Eye (tissue), 1 donor: ENCODE measurements around the gene RNU6-9.

Source experiments
- DNase-seq: peaks from one replicate; pipeline ENCODE4 v3.0.0-alpha.2; 2015

RNU6-9 gene

DNA sequence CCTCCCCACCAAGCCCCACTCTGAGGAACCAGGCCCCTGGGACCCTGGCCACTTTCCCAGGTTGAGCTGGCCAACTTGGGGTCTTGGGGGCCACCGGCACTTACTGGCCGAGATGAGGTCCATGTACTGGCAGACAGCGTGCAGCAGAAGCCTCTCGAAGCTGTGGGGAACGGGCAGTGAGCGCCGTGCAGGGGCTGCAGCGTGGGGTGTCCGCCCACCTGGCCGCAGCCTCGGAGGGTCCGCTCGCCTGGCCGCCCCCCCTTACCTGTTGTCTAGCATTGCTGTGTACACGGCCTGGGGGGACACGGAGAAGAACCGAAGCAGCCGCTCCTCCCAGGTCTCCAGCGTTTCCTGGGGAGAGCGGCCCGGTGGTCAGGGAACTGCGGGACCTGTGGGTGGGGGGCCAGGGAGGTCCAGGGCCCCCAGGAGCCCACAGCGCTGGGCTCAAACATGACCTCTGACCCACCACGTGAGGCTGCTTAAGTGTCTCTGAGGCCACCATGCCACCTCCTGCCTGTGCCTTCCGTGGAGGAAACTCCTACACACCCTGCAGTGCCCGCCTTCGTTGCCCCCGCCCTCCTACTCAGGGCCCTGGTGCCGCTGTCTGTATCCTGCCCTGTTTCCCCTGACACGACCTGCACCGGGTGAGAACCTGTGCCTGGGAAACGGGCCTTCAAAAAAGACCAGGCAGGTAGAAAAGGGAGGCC, 6.2 kb downstream of the RNU6-9 start:
- DNase-seq: no peak

- DNase-seq: no peak
Observed at GRCh38 chr19:900043-900301, 6.7 kb downstream of the RNU6-9 start.

DNA sequence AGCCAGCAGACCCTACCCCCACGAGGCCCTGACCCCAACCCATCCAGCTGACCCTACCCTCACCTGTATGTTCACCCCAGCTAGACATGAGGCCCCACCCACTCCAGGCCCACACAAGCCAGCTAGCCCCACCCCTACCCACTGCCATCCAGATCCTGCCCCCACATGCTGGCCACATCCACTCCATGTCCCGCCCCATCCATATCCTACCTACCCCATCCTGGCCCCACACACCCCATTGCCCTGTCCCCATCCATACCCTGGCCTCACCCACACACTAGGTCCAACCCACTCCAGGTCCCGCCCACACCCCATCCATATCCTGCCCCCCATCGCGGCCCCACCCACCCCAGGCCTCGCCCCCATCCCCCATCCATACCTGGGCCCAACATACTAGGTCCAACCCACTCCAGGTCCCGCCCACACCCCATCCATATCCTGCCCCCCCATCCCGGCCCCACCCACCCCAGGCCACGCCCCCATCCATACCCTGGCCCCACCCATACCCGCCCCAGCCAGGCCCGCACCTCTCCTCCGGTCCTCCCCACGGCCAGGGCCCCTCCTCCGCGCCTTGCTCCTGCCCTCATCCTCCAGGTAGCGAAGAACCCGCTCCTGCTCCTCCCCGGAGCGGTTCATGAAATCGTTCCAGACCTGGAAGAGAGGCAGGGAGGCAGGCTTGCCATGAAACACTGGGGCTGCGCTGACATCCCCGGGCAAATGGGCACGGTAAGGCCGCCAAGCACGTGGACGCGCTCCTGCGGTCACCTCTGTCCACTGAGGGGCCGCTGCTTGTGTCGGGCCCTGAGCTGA, 7.2 kb downstream of the RNU6-9 start:
- no peak for DNase-seq

GRCh38 chr19:901216-902092, 8.2 kb downstream of the RNU6-9 start:
- no peak for DNase-seq

- DNase-seq: no peak
Observed at GRCh38 chr19:902093-902370, 8.7 kb downstream of the RNU6-9 start.

GRCh38 chr19:902446-903226, 9.4 kb downstream of the RNU6-9 start:
- DNase-seq: no peak

- DNase-seq: peak; percentile 79
Observed at GRCh38 chr19:903266-903797, 10.0 kb downstream of the RNU6-9 start.

DNA sequence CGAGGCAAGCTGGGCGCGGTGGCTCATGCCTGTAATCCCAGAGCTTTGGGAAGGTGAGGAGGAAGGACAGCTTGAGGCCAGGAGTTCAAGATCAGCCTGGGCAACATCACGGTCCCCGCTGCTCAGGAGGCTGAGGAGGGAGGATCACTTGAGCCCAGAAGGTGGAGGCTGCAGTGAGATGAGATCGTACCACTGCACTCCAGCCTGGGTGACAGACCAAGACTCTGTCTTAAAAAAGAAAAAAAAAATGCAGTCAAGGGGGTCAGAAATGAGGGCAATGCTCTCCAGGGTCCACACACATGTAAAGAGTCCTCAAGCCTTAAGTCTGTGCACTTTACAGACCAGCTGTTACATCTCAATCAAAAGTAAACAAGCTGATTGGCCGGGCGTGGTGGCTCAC, 11.3 kb downstream of the RNU6-9 start:
- no peak for DNase-seq

- DNase-seq: no peak
Observed at GRCh38 chr19:906480-906879, 13.2 kb downstream of the RNU6-9 start.

- DNase-seq: no peak
Observed at GRCh38 chr19:907183-907853, 14.0 kb downstream of the RNU6-9 start.

- DNase-seq: no peak
Observed at GRCh38 chr19:911197-912033, 18.1 kb downstream of the RNU6-9 start.

DNA sequence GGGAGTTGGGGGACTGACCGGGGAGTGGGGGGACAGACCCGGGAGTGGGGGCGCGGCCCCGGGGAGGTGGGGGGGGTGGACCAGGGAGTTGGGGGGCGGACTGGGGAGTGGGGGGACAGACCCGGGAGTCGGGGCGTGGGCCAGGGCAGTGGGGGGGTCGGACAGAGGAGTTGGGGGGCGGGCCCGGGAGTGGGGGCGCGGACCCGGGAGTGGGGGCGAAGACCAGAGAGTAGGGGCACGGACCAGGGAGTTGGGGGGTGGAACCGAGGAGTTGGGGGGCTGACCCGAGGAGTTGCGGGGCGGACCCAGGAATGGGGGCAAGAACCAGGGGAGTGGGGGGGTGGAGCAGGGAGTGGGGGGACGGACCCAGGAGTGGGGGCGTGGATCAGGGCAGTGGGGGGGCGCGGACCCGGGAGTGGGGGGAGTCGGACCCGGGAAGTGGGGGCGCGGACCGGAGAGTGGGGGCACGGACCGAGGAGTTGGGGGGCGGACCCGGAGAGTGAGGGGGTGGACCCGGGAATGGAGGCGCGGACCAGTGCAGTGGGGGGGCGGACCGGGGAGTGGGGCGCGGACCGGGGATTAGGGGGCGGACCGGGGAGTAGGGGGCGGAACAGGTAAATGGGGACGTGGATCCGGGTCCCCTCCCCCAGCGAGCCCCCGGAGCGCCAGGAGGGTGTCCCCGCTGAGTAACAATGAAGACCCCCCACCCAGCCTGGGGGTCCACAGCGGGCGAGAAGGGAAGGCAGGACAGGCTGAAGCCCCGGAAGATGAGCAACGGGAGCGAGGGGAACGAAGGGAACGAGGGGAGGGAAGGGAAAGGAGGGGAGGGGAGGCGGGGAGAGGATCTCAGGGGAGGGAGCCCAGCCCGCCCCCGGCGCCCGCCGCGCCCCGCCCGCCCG, 19.1 kb downstream of the RNU6-9 start:
- DNase-seq: peak; percentile 55

- DNase-seq: peak; percentile 79
Observed at GRCh38 chr19:913080-913748, 19.9 kb downstream of the RNU6-9 start, which contains the start of gene R3HDM4. TSS of gene R3HDM4 (minus strand) at chr19:913219. CDS start at chr19:913157, 62 bp downstream.

GRCh38 chr19:916645-917322, 23.5 kb downstream of the RNU6-9 start:
- DNase-seq: peak; percentile 73

DNA sequence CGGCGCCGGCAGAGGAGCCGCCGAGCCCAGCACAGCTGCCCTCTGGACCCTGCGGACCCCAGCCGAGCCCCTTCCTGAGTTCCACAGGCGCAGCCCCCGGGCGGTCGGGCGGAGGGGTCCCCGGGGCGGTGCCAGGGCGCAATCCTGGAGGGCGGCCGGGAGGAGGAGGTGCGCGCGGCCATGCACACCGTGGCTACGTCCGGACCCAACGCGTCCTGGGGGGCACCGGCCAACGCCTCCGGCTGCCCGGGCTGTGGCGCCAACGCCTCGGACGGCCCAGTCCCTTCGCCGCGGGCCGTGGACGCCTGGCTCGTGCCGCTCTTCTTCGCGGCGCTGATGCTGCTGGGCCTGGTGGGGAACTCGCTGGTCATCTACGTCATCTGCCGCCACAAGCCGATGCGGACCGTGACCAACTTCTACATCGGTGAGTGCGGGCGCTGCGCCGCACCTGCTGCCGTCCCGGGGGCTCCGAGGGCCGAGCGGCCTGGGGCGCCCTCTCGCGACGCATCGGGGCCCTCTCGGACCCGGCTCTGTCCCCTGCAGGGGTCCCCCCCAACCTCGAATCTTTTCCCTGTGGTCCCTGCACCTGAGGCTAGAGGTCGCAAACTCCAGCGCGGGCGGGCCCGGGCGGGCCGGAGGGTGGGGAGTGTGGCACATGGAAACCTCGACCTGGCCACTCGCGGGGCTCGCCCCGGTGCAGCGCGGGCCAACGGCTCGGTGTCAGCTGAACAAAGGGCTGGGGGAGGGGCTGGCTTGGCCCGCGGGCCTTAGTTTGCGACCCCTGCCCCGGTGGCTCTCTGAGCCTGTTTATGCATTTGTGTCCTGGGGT, 24.3 kb downstream of the RNU6-9 start, which contains the start of gene KISS1R:
Gene KISS1R (plus strand): TSS at position 11 of the 829 bp plus-strand sequence. CDS start 170 bp downstream, at position 181.
- peak; percentile 83 for DNase-seq

- DNase-seq: no peak
Observed at GRCh38 chr19:918152-918437, 24.8 kb downstream of the RNU6-9 start.

DNA sequence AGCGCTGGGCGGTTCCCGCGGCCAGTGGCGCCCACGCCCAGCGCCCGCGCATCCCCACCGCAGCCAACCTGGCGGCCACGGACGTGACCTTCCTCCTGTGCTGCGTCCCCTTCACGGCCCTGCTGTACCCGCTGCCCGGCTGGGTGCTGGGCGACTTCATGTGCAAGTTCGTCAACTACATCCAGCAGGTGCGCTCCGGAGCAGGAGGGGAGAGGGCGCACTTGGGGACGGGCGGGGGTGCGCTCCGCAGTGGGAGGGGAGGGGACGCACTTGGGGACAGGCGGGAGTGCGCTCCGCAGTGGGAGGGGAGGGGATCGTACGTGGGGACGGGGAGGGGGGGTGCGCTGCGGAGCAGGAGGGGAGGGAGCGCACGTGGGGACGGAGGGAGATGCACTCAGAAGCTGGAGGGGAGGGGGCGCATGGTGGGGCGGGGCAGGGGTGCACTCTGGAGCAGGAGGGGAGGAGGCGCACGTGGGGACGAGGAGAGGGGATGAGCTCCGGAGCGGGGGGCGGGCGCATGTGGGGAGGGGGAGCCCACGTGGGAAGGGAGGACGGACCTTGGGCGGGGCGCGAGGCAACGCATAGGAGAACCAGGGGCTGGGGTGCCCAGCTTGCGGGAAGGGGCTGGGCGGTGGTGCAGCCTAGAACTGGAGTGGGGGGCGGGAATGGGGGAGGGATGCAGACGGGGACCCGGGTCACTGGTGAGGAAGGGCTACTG, 25.4 kb downstream of the RNU6-9 start:
- peak; percentile 53 for DNase-seq
